ENCODE results near the gene EXD3.

Gene EXD3

DNA sequence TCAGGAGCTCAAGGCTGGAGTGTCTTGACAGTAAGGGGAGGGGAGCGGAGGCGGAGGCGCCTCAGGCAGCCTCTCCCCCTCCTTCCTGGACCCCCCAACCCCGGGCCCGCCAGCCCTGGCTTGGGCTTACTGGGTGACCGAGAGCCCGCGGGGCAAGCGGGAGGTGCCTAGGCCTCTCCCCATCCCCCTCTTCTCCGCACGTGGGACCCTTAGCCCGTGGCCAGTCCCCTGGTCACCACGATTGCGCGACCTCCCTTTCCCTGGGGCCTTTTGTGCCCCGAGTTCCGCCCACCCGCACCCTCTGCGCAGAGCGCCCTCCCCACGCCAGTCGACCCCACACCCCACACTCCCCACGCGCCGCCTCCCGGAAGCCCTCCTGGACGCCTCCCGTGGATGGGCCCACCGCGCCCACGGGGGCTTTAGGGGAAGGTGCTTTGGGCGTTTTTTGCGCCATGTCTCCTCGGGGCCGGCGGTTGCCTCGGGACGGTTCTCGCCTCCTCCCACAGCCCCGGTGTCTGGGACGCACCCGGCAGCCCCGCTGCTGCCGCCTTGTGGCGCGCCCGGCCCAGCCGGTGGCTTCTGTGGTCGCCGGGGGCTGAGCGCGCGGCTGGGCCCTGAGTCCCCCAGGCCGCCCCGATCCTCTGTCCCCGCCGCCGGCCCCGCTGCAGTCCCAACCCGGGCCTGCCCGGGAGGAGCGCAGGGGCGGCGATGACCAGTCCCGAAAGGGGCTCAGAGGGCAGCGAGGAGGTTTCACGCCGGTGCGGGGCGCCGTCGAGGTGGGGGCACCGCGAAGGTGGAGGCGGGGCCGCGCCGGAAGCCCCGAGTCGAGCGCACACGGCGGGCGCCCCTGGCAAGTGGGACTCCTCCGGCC, 142.3 kb downstream of the EXD3 start:
- no peaks in the 10 kb centered on the region for H3K27me3 ChIP-seq (ENCODE audit: control insufficient read depth, insufficient read depth, low read length)
- no peak overlapping the region for H3K9ac ChIP-seq (ENCODE audit: low read depth, low read length)
- H3K9me3 ChIP-seq (ENCODE audit: control insufficient read depth, insufficient read depth, low read length) = no peaks in the 10 kb centered on the region
- peaks cover 3% of the 10 kb centered on the region for H3K4me1 ChIP-seq (ENCODE audit: control insufficient read depth, insufficient read depth, low read length)
- H3K4me3 ChIP-seq (ENCODE audit: low read depth, low read length) = peak overlapping the region; percentile 48
- H3K36me3 ChIP-seq (ENCODE audit: control insufficient read depth, insufficient read depth, low read length) = peaks cover 3% of the 10 kb centered on the region

DNA sequence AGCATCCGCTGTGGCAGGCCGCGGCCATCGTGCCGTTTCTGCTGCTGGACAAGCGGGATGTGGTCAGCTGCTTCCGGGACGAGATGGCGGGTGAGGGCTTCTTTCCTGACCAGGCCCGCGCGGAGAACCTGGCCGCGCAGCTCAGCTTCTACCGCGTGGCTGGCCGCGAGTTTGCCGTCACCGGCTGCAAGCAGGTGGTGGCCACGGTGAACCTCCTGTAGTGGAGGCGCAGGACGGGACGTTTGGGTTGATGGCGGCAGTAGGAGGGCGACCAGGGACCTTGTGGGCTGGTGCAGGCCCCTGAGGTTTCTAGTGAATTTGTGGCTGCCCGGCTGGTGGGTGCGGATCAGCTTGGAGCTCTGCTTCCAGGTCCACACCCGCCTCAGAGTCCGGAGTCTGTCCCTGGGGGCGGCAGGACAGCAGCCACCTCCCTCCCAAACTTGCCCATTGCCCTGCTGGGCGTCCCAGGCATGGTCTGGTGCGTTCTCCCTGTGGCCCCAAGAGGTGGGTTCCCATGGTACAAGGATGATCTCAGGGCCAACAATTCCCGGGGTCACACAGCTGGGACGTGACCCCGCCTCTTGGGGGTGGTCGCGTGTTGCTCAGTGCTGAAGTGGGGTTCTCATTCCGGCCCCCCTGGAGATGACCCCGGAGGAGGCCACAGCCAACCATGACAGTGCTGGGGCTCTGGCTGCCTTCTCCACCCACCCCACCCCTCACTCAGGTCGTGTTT, 143.1 kb downstream of the EXD3 start:
- Histone ChIP-seq H3K36me3 (ENCODE audit: control insufficient read depth, insufficient read depth, low read length) (peaks cover 3% of the 10 kb centered on the region), H3K4me1 (ENCODE audit: control insufficient read depth, insufficient read depth, low read length) (peaks cover 3% of the 10 kb centered on the region), H3K27me3 (ENCODE audit: control insufficient read depth, insufficient read depth, low read length) (no peaks in the 10 kb centered on the region), H3K9me3 (ENCODE audit: control insufficient read depth, insufficient read depth, low read length) (no peaks in the 10 kb centered on the region), H3K9ac (ENCODE audit: low read depth, low read length) (no peak overlapping the region), H3K4me3 (ENCODE audit: low read depth, low read length) (no peak overlapping the region)

DNA sequence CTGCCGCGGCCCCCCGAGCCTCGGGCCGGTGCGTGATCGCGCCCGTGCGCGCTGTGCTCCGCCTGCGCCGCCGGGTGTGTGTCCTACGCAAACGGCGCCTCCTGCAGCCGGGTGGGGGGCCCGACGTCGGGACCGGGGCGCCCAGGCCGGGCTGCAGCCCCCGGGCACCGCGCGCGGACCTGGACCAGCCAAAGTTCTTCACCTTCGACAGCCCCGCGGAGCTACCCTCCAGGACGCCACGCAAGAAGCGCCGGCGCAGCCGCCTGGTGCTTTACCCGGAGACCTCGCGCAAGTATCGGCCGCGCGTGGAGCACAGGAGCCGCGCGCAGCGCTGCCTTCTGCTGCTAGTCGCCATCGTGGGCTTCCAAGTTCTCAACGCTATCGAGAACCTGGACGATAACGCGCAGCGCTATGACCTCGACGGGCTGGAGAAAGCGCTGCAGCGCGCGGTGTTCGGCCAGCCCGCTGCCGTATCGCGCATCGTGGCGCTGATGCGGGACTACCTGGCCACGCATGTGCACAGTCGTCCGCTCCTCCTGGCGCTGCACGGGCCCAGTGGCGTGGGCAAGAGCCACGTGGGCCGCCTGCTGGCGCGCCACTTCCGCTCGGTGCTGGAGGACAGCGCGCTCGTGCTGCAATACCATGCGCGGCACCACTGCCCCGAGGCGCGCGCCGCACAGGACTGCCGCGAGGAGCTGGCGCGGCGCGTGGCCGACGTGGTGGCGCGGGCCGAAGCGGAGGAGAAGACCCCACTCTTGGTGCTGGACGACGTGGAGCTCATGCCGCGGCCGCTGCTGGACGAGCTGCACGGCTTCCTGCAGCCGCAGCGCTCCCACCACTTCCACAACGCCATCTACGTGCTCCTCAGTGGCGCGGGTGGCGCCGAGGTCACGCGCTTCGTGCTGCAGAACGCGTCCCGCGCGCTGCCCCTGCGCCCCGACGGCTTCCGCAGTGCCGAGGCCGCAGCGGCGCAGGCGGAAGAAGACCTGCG, 143.9 kb downstream of the EXD3 start:
- H3K27me3 ChIP-seq (ENCODE audit: control insufficient read depth, insufficient read depth, low read length) = no peaks in the 10 kb centered on the region
- H3K4me1 ChIP-seq (ENCODE audit: control insufficient read depth, insufficient read depth, low read length) = peaks cover 3% of the 10 kb centered on the region
- H3K9me3 ChIP-seq (ENCODE audit: control insufficient read depth, insufficient read depth, low read length) = no peaks in the 10 kb centered on the region
- peak overlapping the region; percentile 22 for H3K4me3 ChIP-seq (ENCODE audit: low read depth, low read length)
- H3K9ac ChIP-seq (ENCODE audit: low read depth, low read length) = no peak overlapping the region
- peaks cover 3% of the 10 kb centered on the region for H3K36me3 ChIP-seq (ENCODE audit: control insufficient read depth, insufficient read depth, low read length)

DNA sequence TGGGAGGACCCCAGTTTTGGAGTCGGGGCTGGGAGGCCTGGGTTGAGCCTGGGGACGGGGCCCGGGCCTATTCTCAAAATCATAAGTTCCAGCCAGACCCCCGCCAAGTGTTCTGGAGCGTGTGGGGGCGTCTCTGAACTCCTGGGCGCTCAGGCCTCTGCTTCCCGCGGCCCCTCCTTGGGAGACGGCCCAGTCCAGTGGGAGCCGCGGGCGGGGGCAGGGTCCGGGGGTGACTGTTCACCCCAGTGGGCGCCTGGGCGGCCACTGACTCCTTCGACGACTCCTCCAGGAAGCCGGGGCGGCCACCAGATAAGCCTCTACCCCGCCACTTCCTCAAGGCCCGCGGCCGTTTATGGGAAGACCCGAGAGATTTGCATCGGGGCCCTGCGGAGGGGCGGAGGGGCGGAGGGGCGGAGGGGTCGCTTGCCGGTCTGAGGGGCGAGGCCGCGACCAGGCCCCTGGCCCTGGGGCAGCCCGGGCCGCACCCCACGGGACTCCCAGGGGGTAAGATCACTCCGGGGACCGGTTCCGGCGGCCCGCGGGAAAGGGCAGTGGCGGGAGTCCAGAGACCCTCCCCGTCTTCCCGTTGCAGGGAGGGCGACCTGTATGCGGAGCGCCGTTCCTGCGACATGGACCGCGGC, 144.8 kb downstream of the EXD3 start:
- no peaks in the 10 kb centered on the region for H3K9me3 ChIP-seq (ENCODE audit: control insufficient read depth, insufficient read depth, low read length)
- H3K36me3 ChIP-seq (ENCODE audit: control insufficient read depth, insufficient read depth, low read length) = peaks cover 4% of the 10 kb centered on the region
- H3K9ac ChIP-seq (ENCODE audit: low read depth, low read length) = peak overlapping the region; percentile 26
- H3K4me3 ChIP-seq (ENCODE audit: low read depth, low read length) = peak overlapping the region; percentile 41
- H3K4me1 ChIP-seq (ENCODE audit: control insufficient read depth, insufficient read depth, low read length) = peaks cover 3% of the 10 kb centered on the region
- no peaks in the 10 kb centered on the region for H3K27me3 ChIP-seq (ENCODE audit: control insufficient read depth, insufficient read depth, low read length)

DNA sequence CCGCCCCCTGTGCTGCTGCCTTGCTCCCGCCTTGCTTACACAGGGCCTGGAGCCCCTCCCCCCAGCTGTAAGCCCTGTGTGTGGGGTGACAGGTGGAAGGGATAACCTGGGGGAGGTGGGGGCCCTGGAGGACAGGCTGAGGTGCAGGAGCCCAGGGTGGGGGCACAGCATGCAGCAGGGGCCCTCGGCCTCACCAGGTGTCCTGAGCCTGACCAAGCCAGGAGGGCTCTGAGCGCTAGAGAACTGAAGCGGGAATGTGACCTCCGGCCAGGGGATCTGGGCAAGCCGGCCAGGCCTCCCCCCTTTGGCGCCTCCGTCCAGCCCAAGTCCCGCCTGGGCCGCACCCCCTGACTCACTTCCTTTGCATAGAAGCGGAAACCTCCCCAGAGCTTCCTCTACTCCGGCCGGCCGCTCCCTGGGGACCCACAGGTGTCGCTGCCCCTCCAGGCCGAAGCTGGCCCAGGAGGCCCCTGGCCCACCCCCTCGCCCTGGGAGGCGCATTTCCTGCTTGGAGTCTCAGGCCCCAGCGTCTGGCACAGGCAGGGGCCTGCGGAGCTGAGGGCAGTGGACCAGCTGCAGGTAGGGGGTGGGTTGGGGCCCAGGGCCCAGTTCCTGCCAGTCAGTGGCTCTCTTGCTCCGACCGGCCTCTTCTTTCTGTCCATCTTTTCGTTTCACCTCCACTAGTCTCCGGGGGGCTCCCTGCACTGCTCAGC, 145.5 kb downstream of the EXD3 start, which contains the start of gene TOR4A:
TSS of gene TOR4A (plus strand) at position 398 of the 713 bp plus-strand sequence. CDS start 964 bp downstream, outside the sequence.
- Histone ChIP-seq H3K9ac (ENCODE audit: low read depth, low read length) (peak within 1 kb of the TSS; percentile 32), H3K9me3 (ENCODE audit: control insufficient read depth, insufficient read depth, low read length) (no peaks in the 10 kb centered on the region), H3K36me3 (ENCODE audit: control insufficient read depth, insufficient read depth, low read length) (peaks cover 7% of the 10 kb centered on the region), H3K4me1 (ENCODE audit: control insufficient read depth, insufficient read depth, low read length) (peaks cover 3% of the 10 kb centered on the region), H3K27me3 (ENCODE audit: control insufficient read depth, insufficient read depth, low read length) (no peaks in the 10 kb centered on the region), H3K4me3 (ENCODE audit: low read depth, low read length) (peak within 1 kb of the TSS; percentile 41)

DNA sequence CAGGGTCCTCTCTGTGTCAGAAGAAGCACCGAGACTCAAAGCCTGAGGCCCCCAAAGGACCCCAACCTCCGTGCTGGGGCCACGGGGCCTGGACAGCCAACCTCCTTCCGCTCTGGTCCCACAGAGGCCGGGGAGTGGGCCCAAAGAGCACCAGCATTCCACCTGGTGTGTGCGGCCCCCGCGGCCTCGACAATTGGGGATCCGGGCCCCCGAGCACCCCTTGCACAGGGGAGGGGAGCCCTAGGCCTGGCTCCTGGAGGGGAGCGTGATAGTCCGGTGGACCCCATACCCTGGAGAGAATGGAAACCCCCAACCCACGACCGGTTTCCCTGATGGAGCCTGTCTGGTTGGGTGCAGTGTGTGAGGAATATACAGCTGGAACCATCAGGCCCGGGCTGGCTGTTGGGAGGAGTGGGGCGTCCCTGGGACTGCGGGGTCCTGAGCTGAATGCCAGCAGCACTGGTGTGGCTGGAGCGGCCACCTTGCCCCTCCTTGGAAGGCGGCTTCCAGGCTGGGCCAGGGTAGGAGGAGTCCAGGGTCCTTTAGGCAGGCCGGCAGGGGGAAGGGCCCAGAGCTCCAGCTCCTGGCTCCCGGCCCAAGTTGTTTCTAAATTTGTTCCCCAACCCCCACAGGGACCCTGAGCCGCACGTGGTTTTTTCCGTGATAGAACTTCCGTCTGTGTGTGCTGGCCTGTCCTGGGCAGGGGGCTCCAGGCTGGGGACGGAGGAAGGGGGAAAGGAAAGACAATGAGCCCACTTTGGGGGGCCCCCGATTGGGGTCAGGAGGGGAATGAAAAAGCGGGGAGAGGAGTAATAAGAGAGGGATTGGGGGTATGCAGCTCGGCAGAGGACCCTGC, 146.3 kb downstream of the EXD3 start:
- peaks cover 3% of the 10 kb centered on the region for H3K4me1 ChIP-seq (ENCODE audit: control insufficient read depth, insufficient read depth, low read length)
- peak overlapping the region; percentile 41 for H3K4me3 ChIP-seq (ENCODE audit: low read depth, low read length)
- H3K9ac ChIP-seq (ENCODE audit: low read depth, low read length) = peak overlapping the region; percentile 32
- no peaks in the 10 kb centered on the region for H3K9me3 ChIP-seq (ENCODE audit: control insufficient read depth, insufficient read depth, low read length)
- H3K36me3 ChIP-seq (ENCODE audit: control insufficient read depth, insufficient read depth, low read length) = peaks cover 12% of the 10 kb centered on the region
- no peaks in the 10 kb centered on the region for H3K27me3 ChIP-seq (ENCODE audit: control insufficient read depth, insufficient read depth, low read length)

DNA sequence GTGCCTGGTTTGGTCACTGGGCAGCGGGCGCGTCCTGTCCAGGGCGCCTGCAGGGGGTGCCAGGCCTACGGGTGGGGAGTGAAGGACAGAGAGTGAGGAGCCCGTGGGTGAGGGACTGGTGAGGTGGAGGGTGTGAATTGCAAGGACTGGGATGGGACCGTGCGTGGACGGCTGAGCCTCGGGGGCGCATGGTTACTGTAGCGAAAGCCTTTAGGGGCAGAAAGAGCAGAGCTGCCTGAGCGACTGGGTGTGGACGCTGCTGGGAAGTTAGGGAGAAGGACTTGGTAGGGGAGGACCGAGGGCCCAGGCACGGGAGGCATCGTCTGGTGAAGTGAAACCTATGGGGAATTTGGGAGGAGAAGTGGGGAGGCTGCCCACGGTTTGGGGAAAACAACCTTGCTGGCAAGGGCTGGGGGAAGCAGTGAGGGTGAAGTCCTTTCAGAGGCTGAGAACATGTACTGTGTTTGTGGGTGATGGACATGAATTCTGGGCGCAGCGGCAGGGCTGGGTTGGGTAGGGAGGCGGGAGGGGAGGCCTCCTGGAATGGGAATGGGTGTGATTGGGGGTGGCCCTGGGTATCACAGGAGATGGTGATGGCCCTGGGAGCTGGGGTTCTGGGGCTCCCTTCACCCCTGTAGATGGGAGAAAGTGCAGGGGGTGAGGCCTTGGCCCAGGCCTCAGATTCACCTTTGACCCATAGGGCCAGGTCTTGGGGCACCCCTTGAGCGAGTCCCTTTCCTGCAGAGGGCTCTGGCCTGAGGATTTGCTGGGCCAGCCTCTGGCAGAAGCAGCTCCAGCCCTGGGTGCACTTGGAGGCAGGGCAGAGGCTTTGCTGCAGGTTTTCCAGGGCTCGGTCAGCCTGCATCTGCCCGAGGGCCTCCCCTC, 147.1 kb downstream of the EXD3 start:
- Histone ChIP-seq H3K27me3 (ENCODE audit: control insufficient read depth, insufficient read depth, low read length) (no peaks in the 10 kb centered on the region), H3K9ac (ENCODE audit: low read depth, low read length) (peak overlapping the region; percentile 32), H3K4me1 (ENCODE audit: control insufficient read depth, insufficient read depth, low read length) (peaks cover 3% of the 10 kb centered on the region), H3K9me3 (ENCODE audit: control insufficient read depth, insufficient read depth, low read length) (no peaks in the 10 kb centered on the region), H3K36me3 (ENCODE audit: control insufficient read depth, insufficient read depth, low read length) (peaks cover 13% of the 10 kb centered on the region), H3K4me3 (ENCODE audit: low read depth, low read length) (no peak overlapping the region)

DNA sequence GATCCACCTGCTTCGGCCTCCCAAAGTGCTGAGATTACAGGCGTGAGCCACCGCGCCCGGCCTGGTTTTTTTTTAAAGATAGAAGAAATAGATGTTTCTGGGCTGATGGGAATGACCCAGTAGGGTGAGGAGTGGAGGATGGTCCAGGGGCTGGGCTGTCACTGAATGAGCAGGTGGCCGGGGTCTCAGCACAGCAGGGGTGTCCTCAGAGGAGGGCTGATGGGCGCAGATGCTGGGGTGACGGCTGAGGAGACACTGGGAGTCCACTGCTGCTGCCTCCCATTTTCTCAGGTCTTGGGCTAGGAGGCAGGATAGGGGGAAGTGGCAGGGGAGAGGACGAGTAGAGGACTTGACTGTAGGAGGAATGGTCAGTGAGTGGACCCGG, 147.8 kb downstream of the EXD3 start:
- H3K4me3 ChIP-seq (ENCODE audit: low read depth, low read length) = no peak overlapping the region
- H3K27me3 ChIP-seq (ENCODE audit: control insufficient read depth, insufficient read depth, low read length) = no peaks in the 10 kb centered on the region
- H3K9me3 ChIP-seq (ENCODE audit: control insufficient read depth, insufficient read depth, low read length) = no peaks in the 10 kb centered on the region
- H3K4me1 ChIP-seq (ENCODE audit: control insufficient read depth, insufficient read depth, low read length) = peaks cover 3% of the 10 kb centered on the region
- H3K9ac ChIP-seq (ENCODE audit: low read depth, low read length) = no peak overlapping the region
- peaks cover 14% of the 10 kb centered on the region for H3K36me3 ChIP-seq (ENCODE audit: control insufficient read depth, insufficient read depth, low read length)

DNA sequence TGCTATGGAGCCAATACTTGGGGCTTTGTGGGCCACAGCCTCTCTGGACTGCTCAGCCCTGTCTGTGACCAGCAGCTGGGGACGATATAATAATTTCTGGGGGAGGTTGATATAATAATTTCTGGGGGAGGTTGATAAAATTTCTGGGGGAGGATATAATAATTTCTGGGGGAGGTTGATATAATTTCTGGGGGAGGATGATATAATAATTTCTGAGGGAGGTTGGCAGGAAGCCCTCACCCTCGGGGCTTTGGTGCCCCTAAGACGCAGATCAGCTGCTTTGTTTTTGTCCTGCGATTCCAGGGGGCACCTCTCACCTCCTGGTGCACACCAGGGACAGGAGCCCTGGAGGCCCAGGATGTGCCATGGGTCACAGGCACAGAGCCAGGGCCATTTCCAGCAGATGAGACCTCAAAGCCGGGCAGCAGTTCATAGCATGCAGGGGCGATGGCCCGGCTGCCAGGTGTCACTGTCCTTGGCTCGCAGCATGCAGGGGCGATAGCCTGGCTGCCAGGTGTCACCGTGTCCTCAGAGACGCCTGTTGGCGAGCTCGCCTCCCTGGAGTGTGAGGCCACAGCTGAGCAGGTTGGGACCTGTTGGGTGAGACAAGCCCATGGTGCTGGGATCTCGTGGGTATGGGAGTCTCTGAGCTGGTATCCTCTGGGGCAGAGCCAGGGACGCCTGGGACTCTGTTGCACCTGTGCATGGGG, 149.2 kb downstream of the EXD3 start:
- H3K4me3 ChIP-seq (ENCODE audit: low read depth, low read length) = no peak overlapping the region
- H3K9ac ChIP-seq (ENCODE audit: low read depth, low read length) = no peak overlapping the region
- no peaks in the 10 kb centered on the region for H3K9me3 ChIP-seq (ENCODE audit: control insufficient read depth, insufficient read depth, low read length)
- peaks cover 17% of the 10 kb centered on the region for H3K36me3 ChIP-seq (ENCODE audit: control insufficient read depth, insufficient read depth, low read length)
- H3K27me3 ChIP-seq (ENCODE audit: control insufficient read depth, insufficient read depth, low read length) = no peaks in the 10 kb centered on the region
- peaks cover 3% of the 10 kb centered on the region for H3K4me1 ChIP-seq (ENCODE audit: control insufficient read depth, insufficient read depth, low read length)

Data from iPS-15b (cell line).